ENCODE results near the gene IPO9.

- no peak for TF ChIP-seq CTCF (IDR thresholded peaks at IDR 0.05)
- TF ChIP-seq POLR2AphosphoS5 (IDR thresholded peaks at IDR 0.05), result no peak
Measured at GRCh38 chr1:201788296-201788695, 40.7 kb upstream of the IPO9 start.

Measured in prostate gland (tissue), 2 donors.